K562 (cell line): ENCODE measurements around the gene ZMAT2. TPM values are rescaled to one million over a fixed set of nuclear protein-coding genes. Genes with fewer than 3 reads are reported as not detected.

Experiments used
- ATAC-seq: fragments of 200-7000 bp; cut with Tn5 transposase; 3 replicates; pipeline ENCODE4 v1.9.1; 2020; ENCODE audit warnings: moderate library complexity
- BruUV-seq: library from RNA; stranded (reverse); fragments of 400-500 nt; replicated peaks from 2 replicates; lab custom pipeline; 2021; lab: Mats Ljungman, UMichigan
- CTCF ChIA-PET: fragments of 300-600 bp; formaldehyde crosslinking; extraction: SDS; loops from one replicate; lab custom pipeline; 2021; ENCODE audit warnings: low intra/inter-chr PET ratio; lab: Yijun Ruan, JAX
- POLR2A ChIA-PET: fragments of 300-600, 350-650 bp; sonication (Branson Sonifier 250); formaldehyde crosslinking; extraction: SDS; loops from one replicate; lab custom pipeline; 2021; ENCODE audit warnings: antibody characterized with exemption, inconsistent platforms; lab: Yijun Ruan, JAX
- DNase-seq, 4 experiments: peaks; one replicate each; pipeline versions ENCODE4 v3.0.0 to v3.0.0-alpha.2; 2011 to 2018; ENCODE audit warnings: low spot score in 3 of 4, mixed read lengths in 3 of 4; ENCODE audit errors: extremely low read depth in 1 of 4
- FAIRE-seq: peaks from 2 replicates; lab custom pipeline; 2011; peaks lifted over from hg19 to GRCh38; lab: Jason Lieb, UNC
- H2AFZ ChIP-seq: 2 replicates; pipeline ENCODE4 v1.6.0; 2011; ENCODE audit warnings: low read depth, low read length, control low read depth, inconsistent platforms
- H3K27ac ChIP-seq: fragments of 200-600 bp; 3 replicates; pipeline ENCODE4 v1.8.0; 2011; ENCODE audit warnings: low read depth, mild to moderate bottlenecking, control low read depth, inconsistent platforms, low read length, moderate library complexity, mixed read lengths; ENCODE audit errors: extremely low read depth
- H3K27me3 ChIP-seq, 2 experiments: fragments of 300-600 bp in 1 of 2; 2 replicates in 1 of 2; 3 replicates in 1 of 2; pipeline versions ENCODE4 v1.6.0 to v1.8.0; 2011; ENCODE audit warnings: inconsistent platforms in 2 of 2, low read length in 2 of 2, mild to moderate bottlenecking in 1 of 2, mixed read lengths in 1 of 2, moderate library complexity in 1 of 2; ENCODE audit not compliant: control insufficient read depth in 2 of 2, insufficient read depth in 2 of 2
- H3K36me3 ChIP-seq: fragments of 300-600 bp; 3 replicates; pipeline ENCODE4 v1.8.0; 2011; ENCODE audit warnings: mild to moderate bottlenecking, low read length, inconsistent platforms; ENCODE audit not compliant: control insufficient read depth, insufficient read depth
- H3K4me1 ChIP-seq, 2 experiments: fragments of 200-600 bp in 1 of 2; replicated peaks in 1 of 2; 2 replicates in 1 of 2; 3 replicates in 1 of 2; pipeline versions ENCODE4 v1.5.1 to v1.8.0; 2011; ENCODE audit warnings: inconsistent platforms in 2 of 2, low read length in 2 of 2, mild to moderate bottlenecking in 1 of 2, mixed read lengths in 1 of 2, moderate library complexity in 1 of 2; ENCODE audit not compliant: control insufficient read depth in 2 of 2, insufficient read depth in 2 of 2
- H3K4me2 ChIP-seq: 2 replicates; pipeline ENCODE4 v1.6.1; 2011; ENCODE audit warnings: low read length, control low read depth, inconsistent platforms, mixed read lengths; ENCODE audit not compliant: insufficient read depth
- H3K4me3 ChIP-seq: fragments of 200-600 bp; sonication (generic), shearing (Covaris generic); 2 replicates; pipeline ENCODE4 v1.5.1; 2016; ENCODE audit warnings: control low read depth, inconsistent platforms
- H3K79me2 ChIP-seq: fragments of 200-600 bp; 3 replicates; pipeline ENCODE4 v1.8.0; 2011; ENCODE audit warnings: low read length, inconsistent platforms; ENCODE audit not compliant: control insufficient read depth, insufficient read depth
- H3K9ac ChIP-seq, 2 experiments: 2 replicates each; pipeline versions ENCODE4 v1.6.0 to v1.6.1; 2011; ENCODE audit warnings: low read depth in 2 of 2, low read length in 2 of 2, control low read depth in 1 of 2, inconsistent platforms in 1 of 2, mild to moderate bottlenecking in 1 of 2, mixed read lengths in 1 of 2; ENCODE audit not compliant: insufficient read depth in 1 of 2
- H3K9me1 ChIP-seq: one replicate; pipeline ENCODE4 v1.6.0; 2011; ENCODE audit warnings: inconsistent platforms, mild to moderate bottlenecking, low read length, moderate library complexity; ENCODE audit not compliant: control insufficient read depth, insufficient read depth
- H3K9me3 ChIP-seq: replicated peaks from 2 replicates; pipeline ENCODE4 v1.5.1; 2011; ENCODE audit warnings: low read depth, low read length, inconsistent platforms; ENCODE audit not compliant: control insufficient read depth, insufficient read depth
- H4K20me1 ChIP-seq: replicated peaks from 2 replicates; pipeline ENCODE4 v1.6.1; 2011; ENCODE audit warnings: low read length, inconsistent platforms, mixed read lengths; ENCODE audit not compliant: control insufficient read depth, insufficient read depth
- CAMTA2 ChIP-seq: fragments of 250-450 bp; sonication (Bioruptor Pico); conservative IDR thresholded peaks from 2 replicates; pipeline ENCODE4 v1.5.1; 2022
- CREB5 ChIP-seq: fragments of 250-450 bp; sonication (Bioruptor Pico); IDR thresholded peaks from 2 replicates; pipeline ENCODE4 v1.5.0; 2020; ENCODE audit warnings: mild to moderate bottlenecking
- ETV5 ChIP-seq: sonication (generic); formaldehyde crosslinking; IDR thresholded peaks from 2 replicates; pipeline ENCODE4 v1.4.0; 2020; ENCODE audit warnings: low read depth, mild to moderate bottlenecking, missing genetic modification reagents
- FOXK2 ChIP-seq, 2 experiments: fragments of 450-650 bp; IDR thresholded peaks in 1 of 2; conservative IDR thresholded peaks in 1 of 2; 2 replicates each; pipeline ENCODE4 v1.6.1; 2016; ENCODE audit warnings: low read depth in 2 of 2, mild to moderate bottlenecking in 1 of 2
- GTF2A2 ChIP-seq: IDR thresholded peaks from 2 replicates; pipeline ENCODE4 v1.6.1; 2016; ENCODE audit warnings: mild to moderate bottlenecking, missing genetic modification characterization, missing compliant biosample characterization
- HDAC3 ChIP-seq: fragments of 450-650 bp; IDR thresholded peaks from 2 replicates; pipeline ENCODE4 v1.6.1; 2018; ENCODE audit warnings: borderline replicate concordance, mild to moderate bottlenecking, moderate library complexity; ENCODE audit not compliant: partially characterized antibody
- MEF2A ChIP-seq: IDR thresholded peaks from 2 replicates; pipeline ENCODE4 v1.6.1; 2011; ENCODE audit warnings: low read depth, mild to moderate bottlenecking, low read length, moderate library complexity; ENCODE audit not compliant: control insufficient read depth
- RAD21 ChIP-seq, 2 experiments: fragments of 250-450 bp in 1 of 2; fragments of 450-650 bp in 1 of 2; sonication (Bioruptor Pico) in 1 of 2; formaldehyde crosslinking in 1 of 2; IDR thresholded peaks in 1 of 2; conservative IDR thresholded peaks in 1 of 2; 2 replicates each; pipeline versions ENCODE4 v1.4.0 to v1.8.0; 2020 to 2022; ENCODE audit warnings: mild to moderate bottlenecking in 2 of 2, moderate library complexity in 1 of 2
- SNIP1 ChIP-seq: fragments of 450-650 bp; IDR thresholded peaks from 2 replicates; pipeline ENCODE4 v1.7.1; 2017; ENCODE audit warnings: low read depth, mild to moderate bottlenecking
- ZNF431 ChIP-seq: sonication (generic); formaldehyde crosslinking; IDR thresholded peaks from 2 replicates; pipeline ENCODE4 v1.8.0; 2022; ENCODE audit warnings: mild to moderate bottlenecking, missing genetic modification reagents
- ZNF76 ChIP-seq: fragments of 250-450 bp; sonication (Bioruptor Pico); IDR thresholded peaks from 2 replicates; pipeline ENCODE4 v1.4.0; 2020; ENCODE audit warnings: mild to moderate bottlenecking, moderate library complexity, borderline replicate concordance
- WGBS: fragments of 100-300 bp; shearing (Covaris generic); methylation state at CpG from one replicate; pipeline ENCODE4 v1.1.6; 2016; ENCODE audit warnings: low coverage, mixed read lengths; ENCODE audit not compliant: insufficient coverage; ENCODE audit errors: missing lambda C conversion rate; 5-methylcytosine and 5-hydroxymethylcytosine counted together
- in situ Hi-C: fragments of 300-500 bp; cut with MboI; formaldehyde crosslinking; loops from 4 replicates; pipeline ENCODE4 v1.15.0; 2018; ENCODE audit warnings: inconsistent platforms, mixed read lengths
- intact Hi-C: fragments of 100-400 bp; cut with micrococcal nuclease; formaldehyde crosslinking; loops from 2 replicates; pipeline ENCODE4 v1.14.2; 2022
- polyA plus RNA-seq, 8 experiments: library from polyadenylated mRNA; depleted of rRNA in 4 of 8; stranded (reverse) in 5 of 8; unstranded in 3 of 8; fragments of >200 nt; fragmentation: Nextera tagmentation in 2 of 8; fragmentation: Illumina TruSeq in 1 of 8; extraction: Ambion mirVana in 2 of 8; extraction: Trizol in 1 of 8; gene quantifications; 2 replicates each; pipeline versions ENCODE4 v1.2.1 to v1.2.3, GENCODE V29; 2011 to 2014; ENCODE audit warnings: inconsistent platforms in 1 of 8, missing spikeins in 1 of 8
- total RNA-seq, 7 experiments: library from RNA; depleted of rRNA in 6 of 7; stranded (reverse); fragments of >200 nt in 6 of 7; fragmentation: Illumina TruSeq in 2 of 7; extraction: Trizol in 2 of 7; gene quantifications; 2 replicates each; pipeline versions ENCODE4 v1.2.1 to v1.2.3, GENCODE V29; 2011 to 2021; ENCODE audit warnings: low replicate concordance in 1 of 7
- TF ChIP-seq, protein P1 (sequence below): sonication (generic); formaldehyde crosslinking; IDR thresholded peaks from 2 replicates; pipeline ENCODE4 v1.8.0; 2022; ENCODE audit warnings: missing genetic modification reagents, mild to moderate bottlenecking, borderline replicate concordance
- TF ChIP-seq, protein P2 (sequence below): fragments of 450-650 bp; conservative IDR thresholded peaks from 2 replicates; pipeline ENCODE4 v1.6.1; 2016; ENCODE audit warnings: missing genetic modification characterization, low read depth, mild to moderate bottlenecking, missing compliant biosample characterization, moderate library complexity
- TF ChIP-seq, protein P3 (sequence below), 3 experiments: IDR thresholded peaks in 2 of 3; conservative IDR thresholded peaks in 1 of 3; 2 replicates each; pipeline ENCODE4 v1.5.1; 2011 to 2012; ENCODE audit warnings: low read length in 3 of 3, mild to moderate bottlenecking in 3 of 3, control low read depth in 2 of 3, improper control_type of control experiment in 1 of 3, inconsistent platforms in 1 of 3, low read depth in 1 of 3, mixed read lengths in 1 of 3, moderate library complexity in 1 of 3; ENCODE audit not compliant: insufficient read depth in 2 of 3

ZMAT2 gene
- total and polyA plus RNA-seq, 9 of the 15 experiments (the other 6 are each of a cell fraction or from before 2014, with no cell fraction given) = 44.2 to 101 (median 69.2) TPM

- H3K27me3 ChIP-seq = no peaks in the 10 kb centered on the region
- intact Hi-C loops (loop anchor here (1.0 to 5.0 kb wide), 2 partner anchors 361 to 492 kb away; no protein-coding TSS in a partner anchor), in situ Hi-C loops (no loop called here)
- 0% methylated on average over 7 of the region's 7 CpGs for WGBS
- no peaks in the 10 kb centered on the region for H3K9me1 ChIP-seq
- BruUV-seq = no TSS peak
- FAIRE-seq = peak; percentile 96
- H3K4me1 ChIP-seq = no peaks in the 10 kb centered on the region
- H3K36me3 ChIP-seq = no peaks in the 10 kb centered on the region
- ChIA-PET POLR2A (interaction anchor here (1.8 kb wide), 1 partner anchor 9 kb away, joined by 6 read pairs; no protein-coding TSS in a partner anchor), CTCF (interaction anchor here (0.6 to 1.1 kb wide), 4 partner anchors 60 to 588 kb away, joined by 3 to 4 read pairs (median 4); partner anchors contain the start of gene PCDHA2)
- no peak overlapping the region for H3K4me3 ChIP-seq
- no peaks in the 10 kb centered on the region for H3K79me2 ChIP-seq
- H2AFZ ChIP-seq = peak overlapping the region; percentile 27
- no peak overlapping the region for H3K4me2 ChIP-seq
- no peak overlapping the region for H3K9ac ChIP-seq
- no peak overlapping the region for H3K27ac ChIP-seq
- no peaks in the 10 kb centered on the region for H4K20me1 ChIP-seq
- H3K9me3 ChIP-seq = no peaks in the 10 kb centered on the region; the same call in 1 of the 2 replicates
- ATAC-seq = peak; percentile 99
- DNase-seq = peak; percentile 59 to 72 (median 64)
- TF ChIP-seq SNIP1 (no peak), ZNF76 (CRISPR knock-in tag) (no peak), GTF2A2 (tag) (no peak), CREB5 (CRISPR knock-in tag) (no peak), MEF2A (no peak), HDAC3 (no peak), ETV5 (CRISPR knock-in tag) (no peak), RAD21 (CRISPR knock-in tag; conservative IDR thresholded peaks at IDR 0.05 in 1 of 2, IDR thresholded peaks at IDR 0.05 in 1 of 2) (peak; percentile 56 to 84), CAMTA2 (CRISPR knock-in tag) (no peak), ZNF431 (CRISPR knock-in tag) (no peak), FOXK2 (conservative IDR thresholded peaks at IDR 0.05 in 1 of 2, IDR thresholded peaks at IDR 0.05 in 1 of 2; ENCODE audit: low read depth in 2 of 2) (no peak)
- TF ChIP-seq, protein P1, sequence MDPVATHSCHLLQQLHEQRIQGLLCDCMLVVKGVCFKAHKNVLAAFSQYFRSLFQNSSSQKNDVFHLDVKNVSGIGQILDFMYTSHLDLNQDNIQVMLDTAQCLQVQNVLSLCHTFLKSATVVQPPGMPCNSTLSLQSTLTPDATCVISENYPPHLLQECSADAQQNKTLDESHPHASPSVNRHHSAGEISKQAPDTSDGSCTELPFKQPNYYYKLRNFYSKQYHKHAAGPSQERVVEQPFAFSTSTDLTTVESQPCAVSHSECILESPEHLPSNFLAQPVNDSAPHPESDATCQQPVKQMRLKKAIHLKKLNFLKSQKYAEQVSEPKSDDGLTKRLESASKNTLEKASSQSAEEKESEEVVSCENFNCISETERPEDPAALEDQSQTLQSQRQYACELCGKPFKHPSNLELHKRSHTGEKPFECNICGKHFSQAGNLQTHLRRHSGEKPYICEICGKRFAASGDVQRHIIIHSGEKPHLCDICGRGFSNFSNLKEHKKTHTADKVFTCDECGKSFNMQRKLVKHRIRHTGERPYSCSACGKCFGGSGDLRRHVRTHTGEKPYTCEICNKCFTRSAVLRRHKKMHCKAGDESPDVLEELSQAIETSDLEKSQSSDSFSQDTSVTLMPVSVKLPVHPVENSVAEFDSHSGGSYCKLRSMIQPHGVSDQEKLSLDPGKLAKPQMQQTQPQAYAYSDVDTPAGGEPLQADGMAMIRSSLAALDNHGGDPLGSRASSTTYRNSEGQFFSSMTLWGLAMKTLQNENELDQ = no peak
- TF ChIP-seq, protein P2, sequence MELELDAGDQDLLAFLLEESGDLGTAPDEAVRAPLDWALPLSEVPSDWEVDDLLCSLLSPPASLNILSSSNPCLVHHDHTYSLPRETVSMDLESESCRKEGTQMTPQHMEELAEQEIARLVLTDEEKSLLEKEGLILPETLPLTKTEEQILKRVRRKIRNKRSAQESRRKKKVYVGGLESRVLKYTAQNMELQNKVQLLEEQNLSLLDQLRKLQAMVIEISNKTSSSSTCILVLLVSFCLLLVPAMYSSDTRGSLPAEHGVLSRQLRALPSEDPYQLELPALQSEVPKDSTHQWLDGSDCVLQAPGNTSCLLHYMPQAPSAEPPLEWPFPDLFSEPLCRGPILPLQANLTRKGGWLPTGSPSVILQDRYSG (tag) = no peak
- TF ChIP-seq, protein P3, sequence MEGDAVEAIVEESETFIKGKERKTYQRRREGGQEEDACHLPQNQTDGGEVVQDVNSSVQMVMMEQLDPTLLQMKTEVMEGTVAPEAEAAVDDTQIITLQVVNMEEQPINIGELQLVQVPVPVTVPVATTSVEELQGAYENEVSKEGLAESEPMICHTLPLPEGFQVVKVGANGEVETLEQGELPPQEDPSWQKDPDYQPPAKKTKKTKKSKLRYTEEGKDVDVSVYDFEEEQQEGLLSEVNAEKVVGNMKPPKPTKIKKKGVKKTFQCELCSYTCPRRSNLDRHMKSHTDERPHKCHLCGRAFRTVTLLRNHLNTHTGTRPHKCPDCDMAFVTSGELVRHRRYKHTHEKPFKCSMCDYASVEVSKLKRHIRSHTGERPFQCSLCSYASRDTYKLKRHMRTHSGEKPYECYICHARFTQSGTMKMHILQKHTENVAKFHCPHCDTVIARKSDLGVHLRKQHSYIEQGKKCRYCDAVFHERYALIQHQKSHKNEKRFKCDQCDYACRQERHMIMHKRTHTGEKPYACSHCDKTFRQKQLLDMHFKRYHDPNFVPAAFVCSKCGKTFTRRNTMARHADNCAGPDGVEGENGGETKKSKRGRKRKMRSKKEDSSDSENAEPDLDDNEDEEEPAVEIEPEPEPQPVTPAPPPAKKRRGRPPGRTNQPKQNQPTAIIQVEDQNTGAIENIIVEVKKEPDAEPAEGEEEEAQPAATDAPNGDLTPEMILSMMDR (IDR thresholded peaks at IDR 0.05 in 2 of 3, conservative IDR thresholded peaks at IDR 0.05 in 1 of 3; ENCODE audit: insufficient read depth in 2 of 3, low read depth in 1 of 3, low read length in 3 of 3) = peak; percentile 73 to 84 (median 75)
These were observed 34.1 kb downstream of the ZMAT2 start for GRCh38 chr5:140734354-140734753.
